HepG2 (cell line): ENCODE results near the gene KLHL17. TPM values are rescaled to one million over a fixed set of nuclear protein-coding genes. Genes with fewer than 3 reads are reported as not detected.

Experiments
- ARNTL ChIP-seq: sonication (generic); formaldehyde crosslinking; IDR thresholded peaks from 2 replicates; pipeline ENCODE4 v1.4.0; 2020; ENCODE audit warnings: mild to moderate bottlenecking, missing genetic modification reagents
- BRCA1 ChIP-seq: sonication (generic); formaldehyde crosslinking; IDR thresholded peaks from 2 replicates; pipeline ENCODE4 v1.4.0; 2020; ENCODE audit warnings: missing genetic modification reagents
- HOXD1 ChIP-seq: sonication (generic); formaldehyde crosslinking; IDR thresholded peaks from 2 replicates; pipeline ENCODE4 v1.5.0; 2020; ENCODE audit warnings: missing genetic modification reagents
- ISL2 ChIP-seq: sonication (generic); formaldehyde crosslinking; IDR thresholded peaks from 2 replicates; pipeline ENCODE4 v1.5.0; 2020; ENCODE audit warnings: missing genetic modification reagents
- NONO ChIP-seq, 2 experiments: fragments of 450-650 bp in 1 of 2; sonication (generic) in 1 of 2; formaldehyde crosslinking in 1 of 2; IDR thresholded peaks in 1 of 2; conservative IDR thresholded peaks in 1 of 2; 2 replicates each; pipeline versions ENCODE4 v1.6.1 to v1.8.0; 2017 to 2022; ENCODE audit warnings: mild to moderate bottlenecking in 1 of 2, missing genetic modification reagents in 1 of 2, moderate library complexity in 1 of 2
- SETDB1 ChIP-seq: sonication (generic); formaldehyde crosslinking; IDR thresholded peaks from 2 replicates; pipeline ENCODE4 v1.5.1; 2020; ENCODE audit warnings: missing genetic modification reagents, mild to moderate bottlenecking, borderline replicate concordance
- STAT5B ChIP-seq: sonication (generic); formaldehyde crosslinking; IDR thresholded peaks from 2 replicates; pipeline ENCODE4 v1.4.0; 2020; ENCODE audit warnings: missing genetic modification reagents
- TOPORS ChIP-seq: sonication (generic); formaldehyde crosslinking; IDR thresholded peaks from 2 replicates; pipeline ENCODE4 v1.8.0; 2023; ENCODE audit warnings: mild to moderate bottlenecking, missing genetic modification reagents
- ZNF317 ChIP-seq: sonication (generic); formaldehyde crosslinking; IDR thresholded peaks from 2 replicates; pipeline ENCODE4 v1.5.0; 2020; ENCODE audit warnings: mild to moderate bottlenecking, missing genetic modification reagents
- ZNF619 ChIP-seq: sonication (generic); formaldehyde crosslinking; IDR thresholded peaks from 2 replicates; pipeline ENCODE4 v1.4.0; 2020; ENCODE audit warnings: mild to moderate bottlenecking, missing genetic modification reagents
- ZNF629 ChIP-seq: sonication (generic); formaldehyde crosslinking; conservative IDR thresholded peaks from 2 replicates; pipeline ENCODE4 v1.5.0; 2020; ENCODE audit warnings: missing genetic modification reagents
- polyA plus RNA-seq, 8 experiments: library from polyadenylated mRNA; depleted of rRNA in 3 of 8; stranded (reverse) in 7 of 8; unstranded in 1 of 8; fragments of >200 nt; fragmentation: Illumina TruSeq in 4 of 8; extraction: Trizol in 4 of 8; gene quantifications; 2 replicates each; pipeline versions ENCODE4 v1.2.1 to v1.2.3, GENCODE V29; 2011 to 2016; ENCODE audit warnings: low read depth in 4 of 8, missing spikeins in 1 of 8, mixed read lengths in 1 of 8; ENCODE audit not compliant: insufficient read depth in 1 of 8
- total RNA-seq, 5 experiments: library from RNA; depleted of rRNA; stranded (reverse); fragments of >200 nt; fragmentation: Illumina TruSeq; extraction: Trizol; gene quantifications; 2 replicates each; pipeline ENCODE4 v1.2.3, GENCODE V29; 2016; ENCODE audit warnings: low read depth in 1 of 5
- TF ChIP-seq, protein P1 (sequence below): sonication (generic); formaldehyde crosslinking; IDR thresholded peaks from 2 replicates; pipeline ENCODE4 v1.4.0; 2020; ENCODE audit warnings: missing genetic modification reagents, borderline replicate concordance
- TF ChIP-seq, protein P2 (sequence below), 2 experiments: fragments of 450-650 bp in 1 of 2; sonication (generic) in 1 of 2; formaldehyde crosslinking in 1 of 2; IDR thresholded peaks; 2 replicates each; pipeline versions ENCODE4 v1.6.1 to v1.8.0; 2016 to 2022; ENCODE audit warnings: antibody characterized with exemption in 1 of 2, mild to moderate bottlenecking in 1 of 2, missing genetic modification reagents in 1 of 2
- TF ChIP-seq, protein P3 (sequence below): fragments of 450-650 bp; IDR thresholded peaks from 2 replicates; pipeline ENCODE4 v1.6.1; 2016

KLHL17 gene
- total and polyA plus RNA-seq, 2 of the 13 experiments (the other 11 are each of a cell fraction or from before 2014, with no cell fraction given) = 9.3 to 24.7 TPM

DNA sequence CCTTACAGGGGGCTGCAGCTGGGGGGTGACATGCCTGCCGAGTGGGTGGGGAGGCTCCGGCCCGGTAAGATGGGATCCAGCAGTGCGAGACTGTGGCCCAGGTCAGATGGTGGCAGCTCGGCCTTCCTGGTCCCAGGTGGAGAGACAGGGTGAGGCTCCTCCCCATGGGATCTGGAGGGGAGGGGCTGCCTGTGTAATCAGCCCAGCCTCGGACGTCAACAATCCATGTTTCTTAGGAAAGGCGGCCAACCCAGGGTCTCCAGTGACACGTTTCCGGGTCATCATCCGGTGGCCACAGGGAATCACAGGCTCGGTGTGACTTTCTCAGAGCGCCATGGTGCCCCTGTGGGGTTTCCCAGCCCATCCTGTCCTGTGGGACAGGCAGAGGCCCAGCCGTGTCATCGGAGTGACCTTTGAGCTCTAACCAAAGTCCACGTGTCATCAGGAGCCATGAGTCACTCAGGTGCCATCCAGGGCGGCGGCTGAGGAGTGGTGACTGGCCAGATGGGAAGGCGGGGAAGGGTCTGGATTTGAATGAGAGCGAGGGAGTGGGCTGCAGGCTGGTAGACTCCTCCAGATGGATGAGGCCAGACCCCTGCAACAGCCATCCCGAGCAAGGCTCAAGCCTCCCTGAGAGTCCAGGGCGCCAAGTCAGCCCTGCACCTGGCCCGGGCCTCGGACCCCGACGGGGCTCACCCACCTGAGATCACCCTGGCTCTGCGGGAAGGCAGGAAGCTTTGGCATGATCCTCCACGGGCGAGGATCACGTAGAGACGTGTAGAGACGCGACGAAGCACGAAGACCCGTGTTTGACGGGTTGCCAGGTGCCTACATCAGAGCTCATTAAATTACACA lies 46.1 kb downstream of the KLHL17 start (continued):
- TF ChIP-seq ZNF317 (no peak; the same call in 1 of the 2 replicates), ZNF619 (CRISPR knock-in tag) (peak; percentile 57; the same call in 1 of the 2 replicates), STAT5B (no peak), BRCA1 (CRISPR knock-in tag) (peak; percentile 96), TOPORS (CRISPR knock-in tag) (no peak), NONO (IDR thresholded peaks at IDR 0.05) (no peak), NONO (CRISPR knock-in tag; conservative IDR thresholded peaks at IDR 0.05) (peak; percentile 93), ISL2 (CRISPR knock-in tag) (peak; percentile 81; the same call in 1 of the 2 replicates), ZNF629 (CRISPR knock-in tag) (peak; percentile 57), HOXD1 (CRISPR knock-in tag) (peak; percentile 91; the same call in 1 of the 2 replicates), SETDB1 (no peak), ARNTL (CRISPR knock-in tag) (peak; percentile 90)
- TF ChIP-seq, protein P1, sequence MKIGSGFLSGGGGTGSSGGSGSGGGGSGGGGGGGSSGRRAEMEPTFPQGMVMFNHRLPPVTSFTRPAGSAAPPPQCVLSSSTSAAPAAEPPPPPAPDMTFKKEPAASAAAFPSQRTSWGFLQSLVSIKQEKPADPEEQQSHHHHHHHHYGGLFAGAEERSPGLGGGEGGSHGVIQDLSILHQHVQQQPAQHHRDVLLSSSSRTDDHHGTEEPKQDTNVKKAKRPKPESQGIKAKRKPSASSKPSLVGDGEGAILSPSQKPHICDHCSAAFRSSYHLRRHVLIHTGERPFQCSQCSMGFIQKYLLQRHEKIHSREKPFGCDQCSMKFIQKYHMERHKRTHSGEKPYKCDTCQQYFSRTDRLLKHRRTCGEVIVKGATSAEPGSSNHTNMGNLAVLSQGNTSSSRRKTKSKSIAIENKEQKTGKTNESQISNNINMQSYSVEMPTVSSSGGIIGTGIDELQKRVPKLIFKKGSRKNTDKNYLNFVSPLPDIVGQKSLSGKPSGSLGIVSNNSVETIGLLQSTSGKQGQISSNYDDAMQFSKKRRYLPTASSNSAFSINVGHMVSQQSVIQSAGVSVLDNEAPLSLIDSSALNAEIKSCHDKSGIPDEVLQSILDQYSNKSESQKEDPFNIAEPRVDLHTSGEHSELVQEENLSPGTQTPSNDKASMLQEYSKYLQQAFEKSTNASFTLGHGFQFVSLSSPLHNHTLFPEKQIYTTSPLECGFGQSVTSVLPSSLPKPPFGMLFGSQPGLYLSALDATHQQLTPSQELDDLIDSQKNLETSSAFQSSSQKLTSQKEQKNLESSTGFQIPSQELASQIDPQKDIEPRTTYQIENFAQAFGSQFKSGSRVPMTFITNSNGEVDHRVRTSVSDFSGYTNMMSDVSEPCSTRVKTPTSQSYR (CRISPR knock-in tag) = peak; percentile 66; the same call in 1 of the 2 replicates
- TF ChIP-seq, protein P2, sequence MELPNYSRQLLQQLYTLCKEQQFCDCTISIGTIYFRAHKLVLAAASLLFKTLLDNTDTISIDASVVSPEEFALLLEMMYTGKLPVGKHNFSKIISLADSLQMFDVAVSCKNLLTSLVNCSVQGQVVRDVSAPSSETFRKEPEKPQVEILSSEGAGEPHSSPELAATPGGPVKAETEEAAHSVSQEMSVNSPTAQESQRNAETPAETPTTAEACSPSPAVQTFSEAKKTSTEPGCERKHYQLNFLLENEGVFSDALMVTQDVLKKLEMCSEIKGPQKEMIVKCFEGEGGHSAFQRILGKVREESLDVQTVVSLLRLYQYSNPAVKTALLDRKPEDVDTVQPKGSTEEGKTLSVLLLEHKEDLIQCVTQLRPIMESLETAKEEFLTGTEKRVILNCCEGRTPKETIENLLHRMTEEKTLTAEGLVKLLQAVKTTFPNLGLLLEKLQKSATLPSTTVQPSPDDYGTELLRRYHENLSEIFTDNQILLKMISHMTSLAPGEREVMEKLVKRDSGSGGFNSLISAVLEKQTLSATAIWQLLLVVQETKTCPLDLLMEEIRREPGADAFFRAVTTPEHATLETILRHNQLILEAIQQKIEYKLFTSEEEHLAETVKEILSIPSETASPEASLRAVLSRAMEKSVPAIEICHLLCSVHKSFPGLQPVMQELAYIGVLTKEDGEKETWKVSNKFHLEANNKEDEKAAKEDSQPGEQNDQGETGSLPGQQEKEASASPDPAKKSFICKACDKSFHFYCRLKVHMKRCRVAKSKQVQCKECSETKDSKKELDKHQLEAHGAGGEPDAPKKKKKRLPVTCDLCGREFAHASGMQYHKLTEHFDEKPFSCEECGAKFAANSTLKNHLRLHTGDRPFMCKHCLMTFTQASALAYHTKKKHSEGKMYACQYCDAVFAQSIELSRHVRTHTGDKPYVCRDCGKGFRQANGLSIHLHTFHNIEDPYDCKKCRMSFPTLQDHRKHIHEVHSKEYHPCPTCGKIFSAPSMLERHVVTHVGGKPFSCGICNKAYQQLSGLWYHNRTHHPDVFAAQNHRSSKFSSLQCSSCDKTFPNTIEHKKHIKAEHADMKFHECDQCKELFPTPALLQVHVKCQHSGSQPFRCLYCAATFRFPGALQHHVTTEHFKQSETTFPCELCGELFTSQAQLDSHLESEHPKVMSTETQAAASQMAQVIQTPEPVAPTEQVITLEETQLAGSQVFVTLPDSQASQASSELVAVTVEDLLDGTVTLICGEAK (IDR thresholded peaks at IDR 0.05) = no peak
- TF ChIP-seq, protein P2 (CRISPR knock-in tag; IDR thresholded peaks at IDR 0.05) = peak; percentile 74
- TF ChIP-seq, protein P3, sequence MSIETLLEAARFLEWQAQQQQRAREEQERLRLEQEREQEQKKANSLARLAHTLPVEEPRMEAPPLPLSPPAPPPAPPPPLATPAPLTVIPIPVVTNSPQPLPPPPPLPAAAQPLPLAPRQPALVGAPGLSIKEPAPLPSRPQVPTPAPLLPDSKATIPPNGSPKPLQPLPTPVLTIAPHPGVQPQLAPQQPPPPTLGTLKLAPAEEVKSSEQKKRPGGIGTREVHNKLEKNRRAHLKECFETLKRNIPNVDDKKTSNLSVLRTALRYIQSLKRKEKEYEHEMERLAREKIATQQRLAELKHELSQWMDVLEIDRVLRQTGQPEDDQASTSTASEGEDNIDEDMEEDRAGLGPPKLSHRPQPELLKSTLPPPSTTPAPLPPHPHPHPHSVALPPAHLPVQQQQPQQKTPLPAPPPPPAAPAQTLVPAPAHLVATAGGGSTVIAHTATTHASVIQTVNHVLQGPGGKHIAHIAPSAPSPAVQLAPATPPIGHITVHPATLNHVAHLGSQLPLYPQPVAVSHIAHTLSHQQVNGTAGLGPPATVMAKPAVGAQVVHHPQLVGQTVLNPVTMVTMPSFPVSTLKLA = peak; percentile 84
